ENCODE data around the gene WDR47. TPM values are rescaled to one million over a fixed set of nuclear protein-coding genes. Genes with fewer than 3 reads are reported as not detected.

WDR47 gene
- total RNA-seq, 1 experiment from 2014 or later, result 6.6 TPM

GRCh38 chr1:108936170-108936569, 105.7 kb downstream of the WDR47 start:
- Histone ChIP-seq H2AFZ (ENCODE audit: low read length) (no peak overlapping the region), H3K79me1 (ENCODE audit: insufficient read depth, low read depth, low read length, poor library complexity, severe bottlenecking) (no peaks in the 10 kb centered on the region), H4K20me1 (ENCODE audit: control insufficient read depth, insufficient read depth, insufficient read length) (no peaks in the 10 kb centered on the region), H3K79me2 (ENCODE audit: insufficient read depth, low read length) (no peaks in the 10 kb centered on the region), H3K27ac (ENCODE audit: insufficient read length, low read depth, low read length) (no peak overlapping the region), H2AK5ac (ENCODE audit: insufficient read length, low read length) (no peak overlapping the region), H3K27me3 (ENCODE audit: insufficient read depth, low read length) (no peaks in the 10 kb centered on the region), H4K5ac (ENCODE audit: insufficient read length, low read depth, low read length) (no peak overlapping the region), H3K56ac (ENCODE audit: insufficient read length, low read depth, low read length) (no peak overlapping the region), H3K4me2 (ENCODE audit: insufficient read depth, insufficient read length, low read length) (no peak overlapping the region), H3K14ac (ENCODE audit: insufficient read depth, low read length) (no peak overlapping the region), H2BK5ac (ENCODE audit: insufficient read length, low read length) (no peak overlapping the region), H3K23me2 (ENCODE audit: insufficient read length, low read depth, low read length, poor library complexity, severe bottlenecking) (no peaks in the 10 kb centered on the region), H2BK20ac (ENCODE audit: low read depth, low read length, poor library complexity, severe bottlenecking) (no peak overlapping the region), H2BK15ac (ENCODE audit: low read depth, low read length) (no peak overlapping the region), H3K4me1 (ENCODE audit: insufficient read depth, low read length) (no peaks in the 10 kb centered on the region), H3K18ac (ENCODE audit: insufficient read length, low read depth, low read length) (no peak overlapping the region), H4K91ac (ENCODE audit: insufficient read length, low read depth, low read length) (no peak overlapping the region), H2BK120ac (ENCODE audit: low read depth, low read length, poor library complexity, severe bottlenecking) (no peak overlapping the region), H4K8ac (replicated peaks; ENCODE audit: insufficient read length, low read depth, low read length) (no peak overlapping the region), H3K9me3 (ENCODE audit: control insufficient read depth, low read depth, low read length) (no peaks in the 10 kb centered on the region), H3K23ac (ENCODE audit: insufficient read length, low read depth, low read length) (no peak overlapping the region), H3K4ac (ENCODE audit: low read depth, low read length) (no peak overlapping the region), H3T11ph (ENCODE audit: low read length) (no peak overlapping the region), H2BK12ac (ENCODE audit: insufficient read length, low read depth, low read length) (no peak overlapping the region), H3K9ac (ENCODE audit: extremely low read depth, insufficient read length, low read length) (no peak overlapping the region)
- no peaks in the 10 kb centered on the region for H3K9me3 Mint-ChIP-seq
- H3K4me3 Mint-ChIP-seq, result no peak overlapping the region
- DNase-seq, result no peak
- no peaks in the 10 kb centered on the region for H3K27me3 Mint-ChIP-seq (ENCODE audit: low read depth)
- TF ChIP-seq CTCF (conservative IDR thresholded peaks at IDR 0.05), result no peak
- H3K36me3 Mint-ChIP-seq (ENCODE audit: insufficient read depth in 1 of 3, low read depth in 3 of 3), result peaks cover 35 to 71% (median 68%) of the 10 kb centered on the region in 3 experiments; a peak in 6 of 7 replicates
- H3K4me1 Mint-ChIP-seq, result no peaks in the 10 kb centered on the region
- no peak overlapping the region for H3K27ac Mint-ChIP-seq
- no CpG with 5 or more reads among the region's 9 CpGs for WGBS (ENCODE audit: extremely low coverage, insufficient read length, low lambda C conversion rate)
